Activated B cell treated with CpG ODN at 0.5 μM for 24 hours (primary cell): ENCODE results near the gene C5. TPM values are rescaled to one million over a fixed set of nuclear protein-coding genes. Genes with fewer than 3 reads are reported as not detected.
"Not testable (repeated sequence)": the region's sequence is repeated elsewhere in the genome, so short reads cannot be mapped to it uniquely, and the experiment has no call there.

ENCODE experiments used
- ATAC-seq: fragments of 200-7000 bp; cut with Tn5 transposase; one replicate; pipeline ENCODE4 v1.10.0; 2021; ENCODE audit warnings: low read depth, mild to moderate bottlenecking, moderate library complexity
- CTCF ChIA-PET: fragments of 350-600 bp; sonication (Branson Sonifier 250); formaldehyde crosslinking; loops from one replicate; lab custom pipeline; 2021; ENCODE audit warnings: antibody characterized with exemption; lab: Charles Lee
- POLR2A ChIA-PET: fragments of 350-600 bp; sonication (Branson Sonifier 250); formaldehyde crosslinking; loops from one replicate; lab custom pipeline; 2021; ENCODE audit warnings: antibody characterized with exemption; lab: Charles Lee
- DNase-seq: peaks from one replicate; pipeline ENCODE4 v3.0.0; 2022
- H3K27ac Mint-ChIP-seq: one replicate; pipeline ENCODE4 v1.8.0; 2020; ENCODE audit warnings: mixed read lengths
- H3K27me3 Mint-ChIP-seq: one replicate; pipeline ENCODE4 v1.8.0; 2021; ENCODE audit warnings: mixed read lengths
- H3K36me3 Mint-ChIP-seq: one replicate; pipeline ENCODE4 v1.8.0; 2021; ENCODE audit warnings: low read depth, mixed read lengths
- H3K4me1 Mint-ChIP-seq: one replicate; pipeline ENCODE4 v1.8.0; 2021; ENCODE audit warnings: mixed read lengths
- H3K4me3 Mint-ChIP-seq: one replicate; pipeline ENCODE4 v1.8.0; 2020; ENCODE audit warnings: mild to moderate bottlenecking, mixed read lengths
- H3K9me3 Mint-ChIP-seq: one replicate; pipeline ENCODE4 v1.8.0; 2020; ENCODE audit warnings: mixed read lengths
- CTCF ChIP-seq: fragments of 200-600 bp; IDR thresholded peaks from one replicate; pipeline ENCODE4 v1.8.0; 2022; ENCODE audit warnings: antibody characterized with exemption, mild to moderate bottlenecking
- intact Hi-C: fragments of 100-400 bp; cut with micrococcal nuclease; formaldehyde crosslinking; loops from one replicate; pipeline ENCODE4 v1.15.1; 2024
- total RNA-seq: library from RNA; stranded (reverse); gene quantifications from 2 replicates; pipeline ENCODE4 v1.2.3, GENCODE V29; 2022

C5 gene
- total RNA-seq: 3.2 and 3.5 TPM in 2 replicates

- no peaks in the 10 kb centered on the region for H3K4me1 Mint-ChIP-seq
- ATAC-seq: no peak
- H3K9me3 Mint-ChIP-seq: no peaks in the 10 kb centered on the region
- POLR2A ChIA-PET: no interaction called here
- intact Hi-C loops: no loop called here
- no peak for TF ChIP-seq CTCF
- H3K36me3 Mint-ChIP-seq: peaks cover 6% of the 10 kb centered on the region
- DNase-seq: no peak
- CTCF ChIA-PET: interaction anchor here (0.6 to 2.1 kb wide), 2 partner anchors 10 to 227 kb away, joined by 3 to 6 read pairs; no protein-coding TSS in a partner anchor
- no peaks in the 10 kb centered on the region for H3K27me3 Mint-ChIP-seq
- H3K27ac Mint-ChIP-seq: no peak within 1 kb of the TSS
- no peak within 1 kb of the TSS for H3K4me3 Mint-ChIP-seq
Observed at GRCh38 chr9:121050128-121050988, at the start of gene C5. Gene C5 (minus strand): TSS chr9:121050275. CDS start chr9:121050246, 29 bp downstream.

GRCh38 chr9:121098567-121099198 lies 48.6 kb upstream of the C5 start:
- CTCF ChIA-PET: interaction anchor here (0.7 to 0.9 kb wide), 2 partner anchors 22 to 117 kb away, joined by 3 read pairs; no protein-coding TSS in a partner anchor
- H3K36me3 Mint-ChIP-seq: peaks cover 70% of the 10 kb centered on the region
- peaks cover 3% of the 10 kb centered on the region for H3K9me3 Mint-ChIP-seq
- peak overlapping the region; percentile 50 for H3K4me3 Mint-ChIP-seq
- no peaks in the 10 kb centered on the region for H3K27me3 Mint-ChIP-seq
- no peak for DNase-seq
- intact Hi-C loops: loop anchor here (1.0 to 2.0 kb wide), 3 partner anchors 10 to 24 kb away; partner anchors contain the start of gene CNTRL
- H3K27ac Mint-ChIP-seq: peak overlapping the region; percentile 75
- POLR2A ChIA-PET: interaction anchor here (0.5 to 1.5 kb wide), 10 partner anchors 10 to 696 kb away, joined by 3 to 8 read pairs (median 4); no protein-coding TSS in a partner anchor
- no peak for TF ChIP-seq CTCF
- ATAC-seq: peak; percentile 99
- peaks cover 25% of the 10 kb centered on the region for H3K4me1 Mint-ChIP-seq

GRCh38 chr9:121095057-121095456 lies 45.0 kb upstream of the C5 start:
- Mint-ChIP-seq H3K27me3 (no peaks in the 10 kb centered on the region), H3K4me1 (peaks cover 24% of the 10 kb centered on the region), H3K27ac (peak overlapping the region; percentile 24), H3K9me3 (no peaks in the 10 kb centered on the region), H3K4me3 (no peak overlapping the region), H3K36me3 (peaks cover 80% of the 10 kb centered on the region)
- DNase-seq (no peak), ATAC-seq (no peak)
- no peak for TF ChIP-seq CTCF
- ChIA-PET POLR2A (no interaction called here), CTCF (no interaction called here)
- intact Hi-C loops: no loop called here

GRCh38 chr9:121090743-121091142 lies 40.7 kb upstream of the C5 start:
- H3K4me1 Mint-ChIP-seq: peaks cover 17% of the 10 kb centered on the region
- H3K4me3 Mint-ChIP-seq, POLR2A ChIA-PET, CTCF ChIA-PET, intact Hi-C loops, H3K27ac Mint-ChIP-seq, DNase-seq, ATAC-seq, H3K9me3 Mint-ChIP-seq, H3K27me3 Mint-ChIP-seq: not testable (repeated sequence)
- H3K36me3 Mint-ChIP-seq: peaks cover 69% of the 10 kb centered on the region

GRCh38 chr9:121088576-121088975 lies 38.5 kb upstream of the C5 start:
- Mint-ChIP-seq H3K4me1 (peaks cover 19% of the 10 kb centered on the region), H3K4me3 (no peak overlapping the region), H3K27ac (no peak overlapping the region), H3K27me3 (no peaks in the 10 kb centered on the region), H3K36me3 (peaks cover 62% of the 10 kb centered on the region), H3K9me3 (no peaks in the 10 kb centered on the region)
- DNase-seq: no peak
- intact Hi-C loops: loop anchor here (1.0 kb wide), 1 partner anchor 10 kb away; no protein-coding TSS in a partner anchor
- CTCF ChIA-PET: no interaction called here
- POLR2A ChIA-PET: interaction anchor here (0.6 kb wide), 1 partner anchor 10 kb away, joined by 4 read pairs; no protein-coding TSS in a partner anchor
- ATAC-seq: no peak
- no peak for TF ChIP-seq CTCF
